Hippocampal formation (tissue), 2 donors: ENCODE data around the gene OSR1.
"Not testable (repeated sequence)": the region's sequence is repeated elsewhere in the genome, so short reads cannot be mapped to it uniquely, and the experiment has no call there.

Experiments
- DNase-seq, 2 donors: peaks; one replicate each; lab custom pipeline; 2025; lab: John Stamatoyannopoulos, UW

Gene OSR1

GRCh38 chr2:19332503-19332902, 25.9 kb downstream of the OSR1 start:
- no peak for DNase-seq

GRCh38 chr2:19331450-19331849, 27.0 kb downstream of the OSR1 start:
- no peak for DNase-seq

GRCh38 chr2:19330436-19330835, 28.0 kb downstream of the OSR1 start:
- no peak for DNase-seq

GRCh38 chr2:19329445-19329844, 29.0 kb downstream of the OSR1 start:
- no peak for DNase-seq

- DNase-seq = no peak
Observed at GRCh38 chr2:19327496-19327895, 30.9 kb downstream of the OSR1 start.

- DNase-seq = no peak
Observed at GRCh38 chr2:19321946-19322345, 36.5 kb downstream of the OSR1 start.

- no peak for DNase-seq
Observed at GRCh38 chr2:19320813-19321212, 37.6 kb downstream of the OSR1 start.

GRCh38 chr2:19319698-19320097, 38.7 kb downstream of the OSR1 start:
- no peak for DNase-seq

- no peak for DNase-seq
Observed at GRCh38 chr2:19319064-19319463, 39.4 kb downstream of the OSR1 start.

GRCh38 chr2:19313553-19313952, 44.9 kb downstream of the OSR1 start:
- no peak for DNase-seq

- DNase-seq = no peak
Observed at GRCh38 chr2:19312949-19313348, 45.5 kb downstream of the OSR1 start.

- not testable (repeated sequence) for DNase-seq
Observed at GRCh38 chr2:19306065-19306464, 52.4 kb downstream of the OSR1 start.

- not testable (repeated sequence) for DNase-seq
Observed at GRCh38 chr2:19305400-19306055, 52.9 kb downstream of the OSR1 start.

GRCh38 chr2:19301706-19302105, 56.7 kb downstream of the OSR1 start:
- DNase-seq = no peak
